ENCODE measurements around the gene IL23R.

Gene IL23R

DNA sequence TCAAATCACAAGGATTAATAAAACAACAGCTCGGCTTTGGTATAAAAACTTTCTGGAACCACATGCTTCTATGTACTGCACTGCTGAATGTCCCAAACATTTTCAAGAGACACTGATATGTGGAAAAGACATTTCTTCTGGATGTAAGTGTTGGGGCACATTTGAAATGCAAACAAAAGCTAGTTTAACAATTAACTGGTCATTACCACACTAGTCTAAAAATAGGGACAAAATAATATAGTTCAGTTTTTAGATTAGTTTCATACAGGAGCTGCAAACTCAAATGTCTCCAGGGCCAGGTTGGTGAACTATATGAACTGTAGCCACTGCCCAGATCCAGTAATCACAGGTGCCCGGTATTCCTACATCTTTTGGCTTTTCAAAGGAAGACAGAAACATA is 3.2 kb downstream of the IL23R start:
- DNase-seq (ENCODE audit: insufficient read length, low spot score), result no peak
- TF ChIP-seq, protein P1, sequence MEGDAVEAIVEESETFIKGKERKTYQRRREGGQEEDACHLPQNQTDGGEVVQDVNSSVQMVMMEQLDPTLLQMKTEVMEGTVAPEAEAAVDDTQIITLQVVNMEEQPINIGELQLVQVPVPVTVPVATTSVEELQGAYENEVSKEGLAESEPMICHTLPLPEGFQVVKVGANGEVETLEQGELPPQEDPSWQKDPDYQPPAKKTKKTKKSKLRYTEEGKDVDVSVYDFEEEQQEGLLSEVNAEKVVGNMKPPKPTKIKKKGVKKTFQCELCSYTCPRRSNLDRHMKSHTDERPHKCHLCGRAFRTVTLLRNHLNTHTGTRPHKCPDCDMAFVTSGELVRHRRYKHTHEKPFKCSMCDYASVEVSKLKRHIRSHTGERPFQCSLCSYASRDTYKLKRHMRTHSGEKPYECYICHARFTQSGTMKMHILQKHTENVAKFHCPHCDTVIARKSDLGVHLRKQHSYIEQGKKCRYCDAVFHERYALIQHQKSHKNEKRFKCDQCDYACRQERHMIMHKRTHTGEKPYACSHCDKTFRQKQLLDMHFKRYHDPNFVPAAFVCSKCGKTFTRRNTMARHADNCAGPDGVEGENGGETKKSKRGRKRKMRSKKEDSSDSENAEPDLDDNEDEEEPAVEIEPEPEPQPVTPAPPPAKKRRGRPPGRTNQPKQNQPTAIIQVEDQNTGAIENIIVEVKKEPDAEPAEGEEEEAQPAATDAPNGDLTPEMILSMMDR (IDR thresholded peaks at IDR 0.05; ENCODE audit: insufficient read depth, missing control alignments), result no peak
- no peak for FAIRE-seq

DNA sequence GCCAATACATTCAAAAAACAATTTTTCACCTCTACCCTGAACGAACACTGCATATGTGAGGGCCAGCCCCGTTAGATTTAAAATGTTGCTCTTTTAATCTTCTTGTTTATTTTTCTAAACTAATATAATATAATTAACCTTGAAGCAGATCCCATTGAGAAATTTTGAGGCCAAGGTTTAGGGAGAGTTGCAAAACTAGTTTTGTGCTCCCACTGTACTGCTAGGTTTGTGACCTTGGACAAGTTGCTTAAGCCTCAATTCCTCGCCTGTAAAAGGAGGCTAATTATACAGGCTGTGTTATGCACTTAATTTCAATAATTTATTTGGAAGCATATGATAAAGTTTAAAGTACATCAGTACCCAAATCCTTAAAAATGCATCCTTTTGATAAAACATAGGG is 3.7 kb downstream of the IL23R start:
- TF ChIP-seq, protein P1 (IDR thresholded peaks at IDR 0.05; ENCODE audit: insufficient read depth, missing control alignments), result no peak
- FAIRE-seq, result no peak
- DNase-seq (ENCODE audit: insufficient read length, low spot score), result no peak

DNA sequence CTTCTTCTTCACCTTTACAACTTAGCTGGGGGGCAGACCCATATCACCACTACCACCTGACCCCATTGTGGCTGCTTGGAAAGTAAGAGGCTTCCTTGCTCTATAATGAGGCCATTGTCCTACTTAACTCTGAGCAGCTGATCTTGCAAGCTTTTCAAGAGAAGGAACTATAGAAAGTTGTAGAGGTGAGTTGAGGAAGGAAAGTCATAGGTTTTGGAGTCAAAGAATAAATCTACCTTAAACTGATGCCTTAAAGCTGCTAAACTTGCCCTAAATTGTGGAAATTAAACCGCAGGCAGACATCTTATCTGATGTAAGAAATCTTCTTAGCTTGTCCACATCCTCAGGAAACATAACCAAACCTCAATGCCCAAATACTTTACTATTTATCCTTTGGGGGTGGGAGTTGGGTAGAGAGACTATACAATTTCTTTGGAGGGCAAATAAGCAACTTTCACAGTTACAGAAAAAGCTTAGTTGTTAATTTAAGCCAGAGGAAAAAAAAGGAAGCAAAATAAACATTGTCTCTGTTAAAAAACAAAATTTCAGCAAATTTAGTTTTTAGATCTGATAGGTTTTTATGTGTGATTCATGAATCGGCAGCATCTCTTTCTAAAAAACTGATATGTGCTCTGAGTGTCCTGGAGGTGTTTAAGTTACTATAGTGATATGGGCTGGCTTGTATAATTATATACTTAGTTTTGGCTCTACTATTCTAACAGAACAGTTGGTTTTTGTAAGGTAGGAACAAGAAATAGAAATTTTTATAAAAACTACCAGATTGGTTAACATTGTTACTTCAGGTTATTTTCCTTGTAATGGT is 4.7 kb downstream of the IL23R start:
- TF ChIP-seq, protein P1 (IDR thresholded peaks at IDR 0.05; ENCODE audit: insufficient read depth, missing control alignments), result no peak
- FAIRE-seq (no peak), DNase-seq (ENCODE audit: insufficient read length, low spot score) (no peak)

DNA sequence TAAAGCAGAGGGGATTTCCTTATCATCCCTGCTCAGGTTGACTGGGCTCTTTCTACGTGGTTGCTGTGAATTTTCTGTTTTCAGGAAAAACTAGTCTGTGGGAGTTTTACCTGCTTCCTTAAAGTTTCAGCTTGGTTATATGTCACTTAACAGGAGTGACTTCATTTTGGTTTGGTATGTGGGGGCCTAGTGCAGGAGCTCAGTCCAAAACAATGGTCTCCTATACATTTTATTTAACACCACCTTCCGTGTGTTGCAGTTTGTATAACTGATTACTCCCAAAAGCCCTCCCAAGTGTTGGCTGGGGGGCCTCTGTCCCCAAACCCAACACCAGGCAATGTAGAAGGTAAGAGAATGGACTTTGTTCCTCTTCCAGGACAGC is 5.3 kb downstream of the IL23R start:
- FAIRE-seq (no peak), DNase-seq (ENCODE audit: insufficient read length, low spot score) (no peak)
- TF ChIP-seq, protein P1 (IDR thresholded peaks at IDR 0.05; ENCODE audit: insufficient read depth, missing control alignments), result no peak

DNA sequence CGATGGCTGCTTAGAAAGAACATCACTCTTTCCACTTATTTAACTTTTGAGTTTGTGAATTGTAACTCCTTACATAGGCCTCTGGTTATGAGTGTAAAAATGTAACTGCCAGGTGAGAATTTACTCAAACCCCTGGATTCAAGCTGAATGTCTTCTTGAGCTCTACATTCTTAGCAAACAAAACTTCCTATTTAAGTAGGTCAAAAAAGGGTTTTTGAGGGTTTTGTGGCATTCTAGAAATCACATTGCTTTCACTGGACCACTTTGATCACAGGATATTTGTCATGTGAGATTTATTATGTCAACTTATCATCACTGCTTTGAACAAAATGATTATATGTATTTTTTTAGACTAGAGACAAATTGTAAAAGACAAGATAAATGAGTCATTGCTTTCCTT is 5.7 kb downstream of the IL23R start:
- FAIRE-seq, result no peak
- TF ChIP-seq, protein P1 (IDR thresholded peaks at IDR 0.05; ENCODE audit: insufficient read depth, missing control alignments), result no peak

DNA sequence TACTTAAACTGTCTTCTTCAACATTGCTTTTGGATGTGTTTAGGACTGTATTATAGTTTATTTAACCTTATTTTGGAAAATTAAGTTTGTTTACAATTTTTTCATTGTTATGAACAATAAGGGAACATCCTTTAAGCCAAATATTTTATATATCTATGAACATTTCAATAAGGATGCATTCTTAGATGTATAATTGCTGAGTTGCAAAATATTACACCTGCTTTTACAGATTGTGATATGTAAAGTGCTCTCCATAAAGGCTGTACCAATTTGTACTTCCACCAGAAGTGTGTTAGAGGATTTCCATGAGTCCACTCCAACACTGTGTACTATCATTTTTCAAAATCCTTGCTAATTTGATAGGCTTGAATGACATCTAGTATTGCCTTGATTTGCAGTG is 7.7 kb downstream of the IL23R start:
- FAIRE-seq (no peak), DNase-seq (ENCODE audit: insufficient read length, low spot score) (no peak)
- TF ChIP-seq, protein P1 (IDR thresholded peaks at IDR 0.05; ENCODE audit: insufficient read depth, missing control alignments), result no peak

More for the DNA sequence above, 5.7 kb downstream of the IL23R start:
- no peak for DNase-seq (ENCODE audit: insufficient read length, low spot score)

DNA sequence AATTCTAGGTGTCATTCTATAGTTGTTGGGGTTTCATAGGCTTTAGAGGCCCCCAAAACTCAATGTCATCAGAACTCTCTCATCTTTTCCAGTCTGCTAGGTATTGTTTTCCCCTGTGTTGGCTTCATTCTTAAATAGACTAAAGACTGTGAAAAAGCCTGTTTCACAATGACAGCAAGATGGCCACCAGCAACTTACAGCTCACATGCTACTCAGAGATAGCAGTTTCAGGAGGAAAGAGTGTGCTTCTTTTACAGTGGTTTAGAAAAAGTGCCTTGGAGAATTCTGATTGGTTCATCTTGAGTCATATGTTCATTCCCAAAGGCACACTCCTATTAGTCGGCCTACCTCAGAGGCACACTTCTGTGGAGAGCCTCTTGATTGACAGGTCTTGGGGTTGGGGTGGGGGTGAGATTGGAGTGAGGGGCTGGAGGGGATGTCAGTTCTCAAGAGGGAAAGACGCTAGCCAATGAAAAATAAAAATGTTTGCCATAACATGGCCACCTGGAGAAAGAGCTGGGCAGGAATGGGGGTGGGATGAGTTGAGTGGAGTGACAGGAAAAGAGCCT is 8.5 kb downstream of the IL23R start:
- DNase-seq (ENCODE audit: insufficient read length, low spot score) (no peak), FAIRE-seq (no peak)
- TF ChIP-seq, protein P1 (IDR thresholded peaks at IDR 0.05; ENCODE audit: insufficient read depth, missing control alignments), result no peak

All from D721Med (cell line).